Aorta (tissue), 4 donors: Measurements from ENCODE around the gene CDK15. TPM values are rescaled to one million over a fixed set of nuclear protein-coding genes. Genes with fewer than 3 reads are reported as not detected.

Source experiments
- polyA plus RNA-seq, 2 donors: library from polyadenylated mRNA; stranded (reverse); fragments of 200-250 nt; gene quantifications; one replicate each; pipeline ENCODE4 v1.2.3, GENCODE V29; 2013
- total RNA-seq, 2 donors: library from RNA; stranded (reverse); fragmentation: NEBNext Ultra II Directional; extraction: Animal tissue kit (Norgen Biotek cat#: 25700); gene quantifications; one replicate each; pipeline ENCODE4 v1.2.1, GENCODE V29; 2021
- donor health status: healthy with polysubstance abuse.
- donor health status: Bipolar disorder and iron deficiency.
- donor health status: DM: no; HTN: no; CAD: no.
- donor health status: DM: yes; HTN: yes; CAD: no.

The CDK15 gene
- total and polyA plus RNA-seq, 4 donors, result 0.56 to 7.7 (median 3.5) TPM

Other genes starting within 250 kb of the CDK15 start
- 10 to 100 TPM; 33.3 to 35.9 TPM for gene TMEM237, start 163.0 kb upstream of the CDK15 start, total RNA-seq
- gene TMEM237, start 163.0 kb upstream of the CDK15 start, polyA plus RNA-seq, result 10 to 100 TPM; 20.0 to 28.7 TPM
- 1 to 10 TPM in 1 of 2 donors, under 1 TPM in 1; 0.30 to 1.0 TPM for gene MPP4, start 107.9 kb upstream of the CDK15 start, total RNA-seq
- not detected for gene MPP4, start 107.9 kb upstream of the CDK15 start, polyA plus RNA-seq
- gene ALS2, start 25.6 kb upstream of the CDK15 start, total RNA-seq, result 10 to 100 TPM; 24.3 to 26.4 TPM
- 10 to 100 TPM in 1 of 2 donors, 1 to 10 TPM in 1; 9.2 to 10.1 TPM for gene ALS2, start 25.6 kb upstream of the CDK15 start, polyA plus RNA-seq
- gene FZD7, start 227.3 kb downstream of the CDK15 start, total RNA-seq, result 10 to 100 TPM; 19.0 to 24.3 TPM
- gene FZD7, start 227.3 kb downstream of the CDK15 start, polyA plus RNA-seq, result 1 to 10 TPM; 4.4 to 4.8 TPM